Measurements from ENCODE around the gene ACADS.

Gene ACADS

GRCh38 chr12:120719072-120719471, 6.6 kb upstream of the ACADS start:
- Histone ChIP-seq H3K4me3 (ENCODE audit: low read depth, low read length) (no peak overlapping the region), H3K27ac (ENCODE audit: low read depth, low read length) (no peak overlapping the region), H3K9me3 (ENCODE audit: control insufficient read depth, insufficient read depth, low read length) (no peaks in the 10 kb centered on the region), H3K9ac (ENCODE audit: low read depth, low read length) (no peak overlapping the region), H3K4me1 (ENCODE audit: control insufficient read depth, insufficient read depth, low read length) (no peaks in the 10 kb centered on the region), H3K36me3 (ENCODE audit: control insufficient read depth, insufficient read depth, low read length) (peaks cover 93% of the 10 kb centered on the region), H3K27me3 (ENCODE audit: control insufficient read depth, insufficient read depth, low read length) (no peaks in the 10 kb centered on the region)

DNA sequence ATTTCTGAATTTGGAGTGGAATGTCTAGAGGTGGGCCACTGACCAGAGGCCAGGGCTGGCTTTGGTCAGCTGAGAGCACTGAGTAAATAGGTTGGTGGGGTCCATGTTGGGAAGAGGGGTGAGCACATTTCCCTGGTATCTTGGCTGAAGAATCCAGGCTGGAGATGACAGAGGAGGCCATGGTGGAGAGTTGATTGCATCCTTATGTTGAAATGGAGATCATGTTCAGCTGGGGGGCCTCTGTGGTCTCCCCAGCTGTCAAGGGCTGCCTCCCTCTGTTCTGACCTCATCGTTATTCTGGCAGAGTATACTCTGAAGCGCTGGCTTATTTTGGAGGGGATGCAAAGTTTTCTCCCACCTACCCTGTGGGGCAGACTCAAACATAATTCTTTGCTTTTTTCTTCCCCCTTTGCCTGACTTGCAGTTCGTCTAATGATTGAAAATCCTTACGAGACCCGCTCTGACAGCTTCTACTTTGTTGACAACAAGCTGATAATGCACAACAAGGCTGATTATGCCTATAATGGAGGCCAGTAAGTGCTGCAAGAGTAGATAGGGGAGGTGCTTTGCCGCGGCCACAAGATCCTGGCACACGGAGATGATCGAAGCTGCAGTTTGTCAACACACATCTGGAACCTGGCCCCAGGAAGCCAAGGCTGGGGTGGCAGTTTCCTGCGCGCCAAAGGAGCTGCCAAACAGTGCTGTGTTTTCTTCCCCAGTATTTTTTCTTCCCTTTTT, 6.0 kb upstream of the ACADS start:
- no peak overlapping the region for H3K27ac ChIP-seq (ENCODE audit: low read depth, low read length)
- no peak overlapping the region for H3K4me3 ChIP-seq (ENCODE audit: low read depth, low read length)
- no peak overlapping the region for H3K9ac ChIP-seq (ENCODE audit: low read depth, low read length)
- no peaks in the 10 kb centered on the region for H3K9me3 ChIP-seq (ENCODE audit: control insufficient read depth, insufficient read depth, low read length)
- no peaks in the 10 kb centered on the region for H3K27me3 ChIP-seq (ENCODE audit: control insufficient read depth, insufficient read depth, low read length)
- H3K36me3 ChIP-seq (ENCODE audit: control insufficient read depth, insufficient read depth, low read length), result peaks cover 89% of the 10 kb centered on the region
- peaks cover 2% of the 10 kb centered on the region; the same call in 1 of the 2 replicates for H3K4me1 ChIP-seq (ENCODE audit: control insufficient read depth, insufficient read depth, low read length)

GRCh38 chr12:120720234-120720986, 5.2 kb upstream of the ACADS start:
- Histone ChIP-seq H3K4me3 (ENCODE audit: low read depth, low read length) (no peak overlapping the region), H3K9me3 (ENCODE audit: control insufficient read depth, insufficient read depth, low read length) (no peaks in the 10 kb centered on the region), H3K4me1 (ENCODE audit: control insufficient read depth, insufficient read depth, low read length) (peaks cover 8% of the 10 kb centered on the region; the same call in 1 of the 2 replicates), H3K36me3 (ENCODE audit: control insufficient read depth, insufficient read depth, low read length) (peaks cover 83% of the 10 kb centered on the region), H3K27ac (ENCODE audit: low read depth, low read length) (no peak overlapping the region), H3K9ac (ENCODE audit: low read depth, low read length) (no peak overlapping the region), H3K27me3 (ENCODE audit: control insufficient read depth, insufficient read depth, low read length) (no peaks in the 10 kb centered on the region)

DNA sequence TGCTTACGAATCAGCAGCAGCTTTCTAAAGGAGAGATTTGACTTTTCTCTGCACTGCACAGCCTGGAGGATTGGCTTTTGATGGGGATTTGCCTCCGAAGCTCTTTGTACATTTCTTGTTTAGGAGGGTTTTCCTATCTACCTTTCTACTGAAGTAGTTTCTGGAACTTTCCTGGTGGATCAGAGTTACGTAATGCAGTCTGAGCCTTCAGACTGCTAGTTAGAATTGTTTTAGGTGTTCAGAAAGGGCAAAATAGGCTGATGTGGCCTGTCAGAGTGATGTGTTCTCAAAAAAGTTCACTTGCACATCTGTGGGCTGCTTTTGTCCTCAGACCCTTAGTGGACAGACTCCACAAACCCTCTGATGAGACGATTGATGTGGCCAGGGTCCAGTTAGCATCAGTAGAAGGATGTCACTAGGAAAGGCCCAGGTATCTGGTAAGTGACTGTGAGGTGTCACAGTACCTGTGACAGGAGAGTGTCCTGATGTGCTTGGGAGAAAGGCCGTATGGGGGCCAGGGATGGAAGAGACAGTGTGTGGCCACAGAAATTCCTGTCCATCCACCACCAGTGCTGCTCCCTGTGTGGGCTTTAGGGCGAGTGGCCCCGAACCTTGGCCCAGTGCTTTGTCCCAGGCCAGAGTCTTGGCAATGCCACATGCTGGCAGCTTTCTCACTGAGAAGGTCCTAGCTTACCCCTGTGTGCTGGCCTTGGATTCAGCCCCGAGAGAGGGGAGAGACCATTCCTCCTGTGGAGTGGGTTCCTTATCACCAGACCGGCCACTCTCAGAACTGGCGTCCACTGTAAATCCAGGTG, 4.4 kb upstream of the ACADS start:
- H3K9me3 ChIP-seq (ENCODE audit: control insufficient read depth, insufficient read depth, low read length), result no peaks in the 10 kb centered on the region
- H3K9ac ChIP-seq (ENCODE audit: low read depth, low read length), result no peak overlapping the region
- H3K36me3 ChIP-seq (ENCODE audit: control insufficient read depth, insufficient read depth, low read length), result peaks cover 76% of the 10 kb centered on the region

GRCh38 chr12:120721866-120722265, 3.8 kb upstream of the ACADS start:
- Histone ChIP-seq H3K4me1 (ENCODE audit: control insufficient read depth, insufficient read depth, low read length) (peaks cover 9% of the 10 kb centered on the region; the same call in 1 of the 2 replicates), H3K9ac (ENCODE audit: low read depth, low read length) (no peak overlapping the region), H3K27me3 (ENCODE audit: control insufficient read depth, insufficient read depth, low read length) (0 out of 2 replicates have a peak, but pooled peaks cover 6% of the 10 kb centered on the region), H3K9me3 (ENCODE audit: control insufficient read depth, insufficient read depth, low read length) (no peaks in the 10 kb centered on the region), H3K27ac (ENCODE audit: low read depth, low read length) (no peak overlapping the region), H3K4me3 (ENCODE audit: low read depth, low read length) (no peak overlapping the region), H3K36me3 (ENCODE audit: control insufficient read depth, insufficient read depth, low read length) (peaks cover 70% of the 10 kb centered on the region)

More for the DNA sequence above, 4.4 kb upstream of the ACADS start:
- Histone ChIP-seq H3K27ac (ENCODE audit: low read depth, low read length) (no peak overlapping the region), H3K27me3 (ENCODE audit: control insufficient read depth, insufficient read depth, low read length) (0 out of 2 replicates have a peak, but pooled peaks cover 3% of the 10 kb centered on the region), H3K4me3 (ENCODE audit: low read depth, low read length) (no peak overlapping the region), H3K4me1 (ENCODE audit: control insufficient read depth, insufficient read depth, low read length) (peaks cover 9% of the 10 kb centered on the region; the same call in 1 of the 2 replicates)

DNA sequence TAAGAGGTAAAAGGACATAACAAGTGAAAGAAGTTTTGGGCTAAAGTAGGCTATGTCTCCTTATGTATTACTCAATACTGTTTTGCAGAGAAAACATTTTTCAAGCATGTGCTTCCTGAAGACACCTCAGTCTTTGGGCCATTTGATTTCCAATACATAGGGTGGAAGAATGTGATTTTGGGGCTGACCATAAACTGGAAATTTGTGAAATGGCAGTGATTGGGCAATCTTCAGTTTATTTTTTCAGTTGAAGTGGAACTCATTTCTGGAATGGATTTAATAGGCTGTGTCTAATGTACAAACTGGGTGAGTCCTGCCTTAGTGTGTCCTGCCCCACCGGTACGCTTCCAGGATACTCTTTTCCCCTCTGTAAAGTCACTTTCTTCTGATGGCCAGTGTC, 2.8 kb upstream of the ACADS start:
- H3K27me3 ChIP-seq (ENCODE audit: control insufficient read depth, insufficient read depth, low read length), result 0 out of 2 replicates have a peak, but pooled peaks cover 6% of the 10 kb centered on the region
- peaks cover 9% of the 10 kb centered on the region; the same call in 1 of the 2 replicates for H3K4me1 ChIP-seq (ENCODE audit: control insufficient read depth, insufficient read depth, low read length)
- H3K27ac ChIP-seq (ENCODE audit: low read depth, low read length), result no peak overlapping the region
- no peaks in the 10 kb centered on the region for H3K9me3 ChIP-seq (ENCODE audit: control insufficient read depth, insufficient read depth, low read length)
- H3K9ac ChIP-seq (ENCODE audit: low read depth, low read length), result no peak overlapping the region
- H3K36me3 ChIP-seq (ENCODE audit: control insufficient read depth, insufficient read depth, low read length), result peaks cover 64% of the 10 kb centered on the region
- H3K4me3 ChIP-seq (ENCODE audit: low read depth, low read length), result no peak overlapping the region

DNA sequence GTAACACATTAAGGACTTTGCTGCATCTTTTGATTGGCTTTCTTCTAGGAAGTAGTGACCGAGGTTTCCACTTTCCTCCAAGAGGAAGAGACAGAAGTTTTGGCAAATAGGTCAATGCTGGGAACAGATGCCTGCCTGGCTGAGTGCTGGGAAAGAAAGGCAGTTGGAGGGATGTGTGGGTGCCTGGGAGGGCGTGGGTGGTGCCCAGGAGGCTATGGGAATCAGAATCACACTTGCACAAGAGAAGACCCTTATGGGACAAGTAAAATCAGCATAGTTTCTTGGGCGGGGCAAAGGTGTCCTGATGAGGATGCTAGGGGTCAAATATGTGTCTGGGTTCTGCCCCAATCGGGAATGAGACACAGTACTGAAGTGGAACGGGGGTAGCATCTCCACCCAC, 906 bp upstream of the ACADS start:
- no peaks in the 10 kb centered on the region for H3K9me3 ChIP-seq (ENCODE audit: control insufficient read depth, insufficient read depth, low read length)
- H3K9ac ChIP-seq (ENCODE audit: low read depth, low read length), result no peak overlapping the region
- H3K27me3 ChIP-seq (ENCODE audit: control insufficient read depth, insufficient read depth, low read length), result 0 out of 2 replicates have a peak, but pooled peaks cover 6% of the 10 kb centered on the region
- peaks cover 9% of the 10 kb centered on the region; the same call in 1 of the 2 replicates for H3K4me1 ChIP-seq (ENCODE audit: control insufficient read depth, insufficient read depth, low read length)
- no peak overlapping the region for H3K27ac ChIP-seq (ENCODE audit: low read depth, low read length)
- peaks cover 45% of the 10 kb centered on the region for H3K36me3 ChIP-seq (ENCODE audit: control insufficient read depth, insufficient read depth, low read length)
- H3K4me3 ChIP-seq (ENCODE audit: low read depth, low read length), result peak overlapping the region; percentile 76

- no peak overlapping the region for H3K27ac ChIP-seq (ENCODE audit: low read depth, low read length)
Observed at GRCh38 chr12:120725151-120725658, 421 bp upstream of the ACADS start.

GRCh38 chr12:120726510-120726793, 826 bp downstream of the ACADS start:
- H3K4me1 ChIP-seq (ENCODE audit: control insufficient read depth, insufficient read depth, low read length), result peaks cover 9% of the 10 kb centered on the region; the same call in 1 of the 2 replicates
- peak overlapping the region; percentile 76; the same call in 1 of the 2 replicates for H3K4me3 ChIP-seq (ENCODE audit: low read depth, low read length)
- no peak overlapping the region for H3K27ac ChIP-seq (ENCODE audit: low read depth, low read length)
- peaks cover 28% of the 10 kb centered on the region for H3K36me3 ChIP-seq (ENCODE audit: control insufficient read depth, insufficient read depth, low read length)
- H3K9me3 ChIP-seq (ENCODE audit: control insufficient read depth, insufficient read depth, low read length), result no peaks in the 10 kb centered on the region
- no peak overlapping the region for H3K9ac ChIP-seq (ENCODE audit: low read depth, low read length)
- 0 out of 2 replicates have a peak, but pooled peaks cover 6% of the 10 kb centered on the region for H3K27me3 ChIP-seq (ENCODE audit: control insufficient read depth, insufficient read depth, low read length)

More at GRCh38 chr12:120725151-120725658, 421 bp upstream of the ACADS start:
- Histone ChIP-seq H3K27me3 (ENCODE audit: control insufficient read depth, insufficient read depth, low read length) (0 out of 2 replicates have a peak, but pooled peaks cover 6% of the 10 kb centered on the region), H3K9me3 (ENCODE audit: control insufficient read depth, insufficient read depth, low read length) (no peaks in the 10 kb centered on the region), H3K4me3 (ENCODE audit: low read depth, low read length) (peak overlapping the region; percentile 76), H3K9ac (ENCODE audit: low read depth, low read length) (peak overlapping the region; percentile 50; the same call in 1 of the 2 replicates), H3K36me3 (ENCODE audit: control insufficient read depth, insufficient read depth, low read length) (peaks cover 40% of the 10 kb centered on the region), H3K4me1 (ENCODE audit: control insufficient read depth, insufficient read depth, low read length) (peaks cover 9% of the 10 kb centered on the region; the same call in 1 of the 2 replicates)

GRCh38 chr12:120726961-120727360, 1.3 kb downstream of the ACADS start:
- Histone ChIP-seq H3K9ac (ENCODE audit: low read depth, low read length) (no peak overlapping the region), H3K27me3 (ENCODE audit: control insufficient read depth, insufficient read depth, low read length) (0 out of 2 replicates have a peak, but pooled peaks cover 6% of the 10 kb centered on the region), H3K9me3 (ENCODE audit: control insufficient read depth, insufficient read depth, low read length) (no peaks in the 10 kb centered on the region), H3K36me3 (ENCODE audit: control insufficient read depth, insufficient read depth, low read length) (peaks cover 23% of the 10 kb centered on the region), H3K27ac (ENCODE audit: low read depth, low read length) (no peak overlapping the region), H3K4me1 (ENCODE audit: control insufficient read depth, insufficient read depth, low read length) (peaks cover 9% of the 10 kb centered on the region; the same call in 1 of the 2 replicates), H3K4me3 (ENCODE audit: low read depth, low read length) (no peak overlapping the region)
